A549 treated with GW870086 at 1 μM for 4 hours (cell line): ENCODE measurements around the gene PARP2. TPM values are rescaled to one million over a fixed set of nuclear protein-coding genes. Genes with fewer than 3 reads are reported as not detected.

Source experiments
- total RNA-seq: library from RNA; stranded (reverse); fragments of 200-300 nt; extraction: Qiagen RNA extraction; gene quantifications from 5 replicates; pipeline ENCODE4 v1.2.3, GENCODE V29; 2022; ENCODE audit warnings: low read depth

Gene PARP2, protein sequence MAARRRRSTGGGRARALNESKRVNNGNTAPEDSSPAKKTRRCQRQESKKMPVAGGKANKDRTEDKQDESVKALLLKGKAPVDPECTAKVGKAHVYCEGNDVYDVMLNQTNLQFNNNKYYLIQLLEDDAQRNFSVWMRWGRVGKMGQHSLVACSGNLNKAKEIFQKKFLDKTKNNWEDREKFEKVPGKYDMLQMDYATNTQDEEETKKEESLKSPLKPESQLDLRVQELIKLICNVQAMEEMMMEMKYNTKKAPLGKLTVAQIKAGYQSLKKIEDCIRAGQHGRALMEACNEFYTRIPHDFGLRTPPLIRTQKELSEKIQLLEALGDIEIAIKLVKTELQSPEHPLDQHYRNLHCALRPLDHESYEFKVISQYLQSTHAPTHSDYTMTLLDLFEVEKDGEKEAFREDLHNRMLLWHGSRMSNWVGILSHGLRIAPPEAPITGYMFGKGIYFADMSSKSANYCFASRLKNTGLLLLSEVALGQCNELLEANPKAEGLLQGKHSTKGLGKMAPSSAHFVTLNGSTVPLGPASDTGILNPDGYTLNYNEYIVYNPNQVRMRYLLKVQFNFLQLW
- total RNA-seq = 17.2 to 23.2 TPM (median 19.6 TPM) in 5 replicates

DNA sequence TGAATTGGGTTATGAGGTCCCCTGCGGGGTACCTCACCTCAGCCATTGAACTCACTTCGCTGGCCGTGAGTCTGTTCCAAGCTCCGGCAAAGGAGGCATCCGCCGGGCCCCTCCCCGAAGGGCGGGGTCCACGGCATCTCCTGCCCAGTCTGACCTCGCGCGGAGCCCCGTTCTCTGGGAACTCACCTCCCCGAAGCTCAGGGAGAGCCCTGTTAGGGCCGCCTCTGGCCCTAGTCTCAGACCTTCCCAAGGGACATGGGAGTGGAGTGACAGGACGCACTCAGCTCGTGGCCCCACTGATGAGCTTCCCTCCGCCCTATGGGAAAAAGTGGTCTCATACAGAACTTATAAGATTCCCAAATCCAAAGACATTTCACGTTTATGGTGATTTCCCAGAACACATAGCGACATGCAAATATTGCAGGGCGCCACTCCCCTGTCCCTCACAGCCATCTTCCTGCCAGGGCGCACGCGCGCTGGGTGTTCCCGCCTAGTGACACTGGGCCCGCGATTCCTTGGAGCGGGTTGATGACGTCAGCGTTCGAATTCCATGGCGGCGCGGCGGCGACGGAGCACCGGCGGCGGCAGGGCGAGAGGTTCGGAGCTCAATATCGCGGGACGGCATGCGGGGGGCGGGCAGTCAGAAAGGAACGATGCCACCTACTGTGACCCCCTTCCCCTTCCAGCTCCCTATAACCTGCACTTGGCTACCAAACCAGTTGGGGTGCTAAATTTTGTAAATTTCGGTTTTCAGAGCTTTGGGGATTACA is at the start of gene PARP2:
Gene PARP2 (plus strand): TSS at position 544 of the 770 bp plus-strand sequence. CDS start 7 bp downstream, at position 551.

DNA sequence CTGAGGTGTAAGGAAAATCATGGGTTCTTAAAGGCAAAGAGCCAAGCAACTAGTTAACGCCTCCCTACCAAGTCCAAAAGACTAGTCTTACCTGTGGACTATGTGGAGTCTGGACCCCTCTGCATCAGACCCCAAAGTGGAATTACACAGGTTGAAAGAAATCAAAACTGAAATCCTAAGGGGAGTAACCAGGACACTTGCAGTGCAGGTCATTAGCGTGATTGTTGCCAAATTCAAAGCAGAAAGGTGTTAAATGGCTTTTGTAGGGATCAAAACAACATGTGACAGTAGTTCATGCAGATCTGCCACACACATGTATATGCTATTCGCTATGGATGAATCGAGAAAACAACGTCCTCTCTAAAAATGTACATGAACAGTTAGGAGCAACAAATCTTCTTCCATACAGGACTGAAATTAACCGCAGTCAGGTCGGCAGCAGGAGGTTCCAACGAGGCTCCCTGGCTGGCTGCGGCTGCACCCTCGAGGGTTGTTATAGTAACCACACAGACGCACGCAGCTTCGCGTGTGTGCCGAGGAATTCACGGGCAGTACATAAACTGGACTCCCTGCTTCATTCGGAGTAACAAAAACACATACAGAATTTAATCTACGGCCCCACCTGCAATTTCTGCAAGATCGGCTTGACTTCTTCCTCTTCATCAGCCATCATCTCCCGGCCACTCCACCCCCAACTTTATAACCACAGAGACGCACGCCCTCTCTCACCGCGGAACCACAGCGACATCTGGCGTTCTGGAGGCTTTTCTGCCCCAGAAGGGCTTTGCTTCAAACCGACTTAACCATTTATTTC is 38.0 kb upstream of the PARP2 start, which contains the start of gene TTC5:
Gene TTC5 (minus strand): TSS at position 687 of the 814 bp plus-strand sequence. CDS start 14 bp downstream, at position 673.

DNA sequence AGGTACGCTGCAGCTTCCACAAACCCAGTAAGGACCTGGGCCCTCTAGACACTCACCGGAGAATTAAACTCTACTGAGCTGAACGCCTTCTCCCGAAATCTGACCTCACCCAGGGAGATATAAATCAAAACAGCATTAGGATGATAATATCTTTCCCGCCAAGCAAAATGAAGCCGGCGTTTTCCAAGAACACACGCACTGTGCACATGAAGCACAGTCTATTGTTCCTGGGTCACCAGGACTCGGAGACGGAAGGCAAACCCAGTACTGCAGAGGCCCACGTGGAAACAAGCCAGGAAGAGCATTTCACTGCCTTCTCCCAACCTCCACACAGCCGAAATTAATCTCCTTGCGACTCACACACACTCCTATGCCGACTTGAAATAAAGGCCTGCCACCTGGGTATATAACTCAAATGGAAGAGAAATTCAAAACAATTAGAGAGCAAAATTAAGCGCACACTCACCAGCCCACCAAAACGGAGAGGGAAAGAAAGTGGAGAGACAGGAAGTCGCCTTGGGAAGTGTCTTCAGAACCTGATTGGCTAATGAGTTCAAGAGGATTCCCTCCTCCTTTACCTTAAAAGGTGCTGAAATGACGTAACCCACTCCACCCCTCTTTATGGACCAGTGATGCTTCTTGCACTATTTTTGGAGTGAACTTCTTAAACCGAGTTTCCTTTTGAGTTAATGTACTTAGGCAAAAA is 10.5 kb upstream of the PARP2 start, which contains the start of gene CCNB1IP1:
Gene CCNB1IP1 (minus strand): TSS at position 492 of the 706 bp plus-strand sequence. CDS start 16,756 bp downstream, outside the sequence.

Other genes starting within 250 kb of the PARP2 start
- not detected in 5 replicates for gene OR4K17, start 232.9 kb upstream of the PARP2 start, total RNA-seq
- not detected in 5 replicates for gene OR4N5, start 204.8 kb upstream of the PARP2 start, total RNA-seq
- gene OR11G2, start 152.7 kb upstream of the PARP2 start, total RNA-seq = not detected in 5 replicates
- not detected in 5 replicates for gene OR11H6, start 119.9 kb upstream of the PARP2 start, total RNA-seq
- not detected in 5 replicates for gene OR11H7, start 114.7 kb upstream of the PARP2 start, total RNA-seq
- not detected in 5 replicates for gene OR11H4, start 104.3 kb upstream of the PARP2 start, total RNA-seq
- gene TTC5, start 37.7 kb upstream of the PARP2 start, total RNA-seq = 15.0 to 26.9 TPM (median 20.1 TPM) in 5 replicates
- 37.5 to 48.0 TPM (median 40.6 TPM) in 5 replicates for gene CCNB1IP1, start 10.4 kb upstream of the PARP2 start, total RNA-seq
- gene TEP1, start 69.9 kb downstream of the PARP2 start, total RNA-seq = 8.3 to 10.6 TPM (median 9.2 TPM) in 5 replicates
- gene KLHL33, start 92.5 kb downstream of the PARP2 start, total RNA-seq = not detected in 5 replicates
- gene OSGEP, start 111.2 kb downstream of the PARP2 start, total RNA-seq = 23.8 to 28.4 TPM (median 25.2 TPM) in 5 replicates
- gene APEX1, start 111.6 kb downstream of the PARP2 start, total RNA-seq = 248 to 258 TPM (median 252 TPM) in 5 replicates
- 28.5 to 38.8 TPM (median 31.7 TPM) in 5 replicates for gene PIP4P1, start 117.8 kb downstream of the PARP2 start, total RNA-seq
- 156 to 183 TPM (median 162 TPM) in 5 replicates for gene PNP, start 125.8 kb downstream of the PARP2 start, total RNA-seq
- gene RNASE10, start 161.9 kb downstream of the PARP2 start, total RNA-seq = 0.11 to 0.42 TPM (median 0.20 TPM) in 4 of 5 replicates, not detected in the other
- not detected in 5 replicates for gene RNASE9, start 217.4 kb downstream of the PARP2 start, total RNA-seq
- gene RNASE11, start 244.4 kb downstream of the PARP2 start, total RNA-seq = not detected in 5 replicates
- not detected in 5 replicates for gene RNASE12, start 247.7 kb downstream of the PARP2 start, total RNA-seq